GM21526 (cell line): ENCODE measurements around the gene ASIC3.
A peak's percentile ranks its signal among the peaks of the same experiment; 100 is the strongest.
"Not testable (repeated sequence)": the region's sequence is repeated elsewhere in the genome, so short reads cannot be mapped to it uniquely, and the experiment has no call there.

ENCODE experiments used
- ATAC-seq: cut with Tn5 transposase; IDR thresholded peaks from one replicate; pipeline ENCODE4 v1.9.1; 2021; ENCODE audit warnings: moderate library complexity; ENCODE audit not compliant: unreplicated experiment, low FRiP score

The ASIC3 gene

GRCh38 chr7:151047976-151048815, at the start of gene ASIC3:
Gene ASIC3 (plus strand): TSS chr7:151048531. CDS start chr7:151048886, 355 bp downstream.
- no peak for ATAC-seq

GRCh38 chr7:150999001-150999400, 49.3 kb upstream of the ASIC3 start:
- ATAC-seq: no peak

GRCh38 chr7:150999497-151000230, 48.7 kb upstream of the ASIC3 start:
- no peak for ATAC-seq

- no peak for ATAC-seq
Measured at GRCh38 chr7:151000897-151001495, 47.3 kb upstream of the ASIC3 start.

- no peak for ATAC-seq
Measured at GRCh38 chr7:151001546-151001945, 46.8 kb upstream of the ASIC3 start.

GRCh38 chr7:151003572-151003971, 44.8 kb upstream of the ASIC3 start:
- ATAC-seq: no peak

- no peak for ATAC-seq
Measured at GRCh38 chr7:151005566-151005965, 42.8 kb upstream of the ASIC3 start.

GRCh38 chr7:151006590-151007300, 41.6 kb upstream of the ASIC3 start:
- no peak for ATAC-seq

- ATAC-seq: no peak
Measured at GRCh38 chr7:151007469-151007898, 40.8 kb upstream of the ASIC3 start.

- no peak for ATAC-seq
Measured at GRCh38 chr7:151008143-151008510, 40.2 kb upstream of the ASIC3 start.

GRCh38 chr7:151008511-151009323, 39.6 kb upstream of the ASIC3 start:
- ATAC-seq: peak; percentile 38

GRCh38 chr7:151009327-151010036, 38.8 kb upstream of the ASIC3 start:
- ATAC-seq: no peak

- ATAC-seq: no peak
Measured at GRCh38 chr7:151010037-151010306, 38.4 kb upstream of the ASIC3 start.

- ATAC-seq: no peak
Measured at GRCh38 chr7:151010307-151011096, 37.8 kb upstream of the ASIC3 start.

GRCh38 chr7:151011097-151011409, 37.3 kb upstream of the ASIC3 start:
- ATAC-seq: no peak

- ATAC-seq: not testable (repeated sequence)
Measured at GRCh38 chr7:151011616-151012015, 36.7 kb upstream of the ASIC3 start.

GRCh38 chr7:151012031-151012692, 36.2 kb upstream of the ASIC3 start:
- no peak for ATAC-seq

GRCh38 chr7:151012911-151013347, 35.4 kb upstream of the ASIC3 start:
- ATAC-seq: no peak
